Renal cortex interstitium (tissue), 11 donors: Measurements from ENCODE around the gene RPS6KA3. TPM values are rescaled to one million over a fixed set of nuclear protein-coding genes. Genes with fewer than 3 reads are reported as not detected.
"Not testable (repeated sequence)": the region's sequence is repeated elsewhere in the genome, so short reads cannot be mapped to it uniquely, and the experiment has no call there.

Experiments used
- DNase-seq, 11 donors: peaks; one replicate each; pipeline ENCODE4 v3.0.0-alpha.2; 2013; ENCODE audit warnings: low read depth in 9 of 11, low spot score in 4 of 11; ENCODE audit errors: extremely low read depth in 1 of 11
- polyA plus RNA-seq, 3 donors: library from polyadenylated mRNA; unstranded; fragments of 120-200 nt; gene quantifications; one replicate each; pipeline ENCODE4 v1.2.1, GENCODE V29; 2013; ENCODE audit not compliant: insufficient read length in 3 of 3

RPS6KA3 gene
- polyA plus RNA-seq, 3 donors = 25.7 to 33.9 (median 31.2) TPM

GRCh38 chrX:20270562-20270890, 3.8 kb upstream of the RPS6KA3 start:
- no peak for DNase-seq

- no peak for DNase-seq
Observed at GRCh38 chrX:20269848-20270561, 3.3 kb upstream of the RPS6KA3 start.

- peak in 5 of 11 donors; percentile 9 to 16 (median 14) for DNase-seq
Observed at GRCh38 chrX:20267931-20268701, 1.4 kb upstream of the RPS6KA3 start.

- DNase-seq = peak in 2 of 11 donors; percentile 2 to 8
Observed at GRCh38 chrX:20267607-20267930, 860 bp upstream of the RPS6KA3 start.

GRCh38 chrX:20265726-20266681, 705 bp downstream of the RPS6KA3 start:
- peak in 4 of 11 donors; percentile 6 to 15 (median 10) for DNase-seq

GRCh38 chrX:20265221-20265725, 1.4 kb downstream of the RPS6KA3 start:
- DNase-seq = peak in 6 of 11 donors; percentile 18 to 48 (median 40)

GRCh38 chrX:20263474-20263873, 3.2 kb downstream of the RPS6KA3 start:
- DNase-seq = no peak

- DNase-seq = no peak
Observed at GRCh38 chrX:20260885-20261284, 5.8 kb downstream of the RPS6KA3 start.

- DNase-seq = no peak
Observed at GRCh38 chrX:20254712-20255299, 11.9 kb downstream of the RPS6KA3 start.

- DNase-seq = no peak
Observed at GRCh38 chrX:20253232-20253543, 13.5 kb downstream of the RPS6KA3 start.

GRCh38 chrX:20252381-20253231, 14.1 kb downstream of the RPS6KA3 start:
- no peak for DNase-seq

GRCh38 chrX:20251691-20252090, 15.0 kb downstream of the RPS6KA3 start:
- no peak for DNase-seq

GRCh38 chrX:20250146-20250545, 16.6 kb downstream of the RPS6KA3 start:
- DNase-seq = not testable (repeated sequence)

- DNase-seq = no peak
Observed at GRCh38 chrX:20248592-20249192, 18.0 kb downstream of the RPS6KA3 start.

GRCh38 chrX:20244931-20245330, 21.8 kb downstream of the RPS6KA3 start:
- DNase-seq = no peak

GRCh38 chrX:20240201-20240600, 26.5 kb downstream of the RPS6KA3 start:
- no peak for DNase-seq

- DNase-seq = no peak
Observed at GRCh38 chrX:20237864-20238263, 28.8 kb downstream of the RPS6KA3 start.

GRCh38 chrX:20235755-20236154, 31.0 kb downstream of the RPS6KA3 start:
- no peak for DNase-seq
